IPS-NIHi7 (cell line): ENCODE results near the gene INSIG1.

Experiments used
- DNase-seq: peaks from one replicate; pipeline ENCODE4 v3.0.0; 2012; ENCODE audit warnings: mixed read lengths; ENCODE audit errors: extremely low spot score

INSIG1 gene

DNA sequence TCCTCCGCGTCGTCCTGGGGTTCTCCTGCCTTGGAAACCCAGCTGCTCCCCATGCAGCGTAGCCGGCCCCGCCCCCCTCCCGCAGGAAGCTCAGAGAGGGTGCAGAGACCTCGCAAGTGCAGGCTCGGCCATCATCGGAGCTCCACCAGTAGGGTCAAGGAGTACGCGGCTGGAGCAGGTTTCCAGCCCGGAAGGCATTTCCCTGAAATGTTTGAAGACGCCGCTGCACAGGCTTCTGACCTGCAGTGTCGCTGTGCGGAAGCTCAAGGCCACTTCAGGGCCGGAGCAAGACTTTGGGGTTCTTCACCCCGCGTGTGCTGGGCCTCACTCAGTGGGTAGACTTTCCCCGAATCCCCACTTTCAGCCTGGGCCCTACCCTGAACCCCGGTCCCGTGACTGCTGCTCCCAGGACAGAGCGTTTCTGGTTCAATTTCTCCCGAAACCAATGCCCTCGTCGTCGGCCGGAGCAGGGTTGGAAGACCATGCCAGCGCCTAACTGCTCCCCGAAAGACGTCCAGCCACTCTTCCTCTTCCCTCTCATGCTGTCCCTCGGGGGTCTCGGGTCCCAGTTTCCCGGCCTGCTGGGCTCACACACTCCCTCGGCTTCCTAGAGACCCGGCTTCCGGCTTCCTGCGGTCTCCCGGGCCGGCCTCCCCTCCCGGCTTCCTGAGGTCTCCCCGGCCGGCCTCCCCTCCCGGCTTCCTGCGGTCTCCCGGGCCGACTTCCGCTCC is 52.1 kb downstream of the INSIG1 start:
- peak; percentile 53 for DNase-seq

DNA sequence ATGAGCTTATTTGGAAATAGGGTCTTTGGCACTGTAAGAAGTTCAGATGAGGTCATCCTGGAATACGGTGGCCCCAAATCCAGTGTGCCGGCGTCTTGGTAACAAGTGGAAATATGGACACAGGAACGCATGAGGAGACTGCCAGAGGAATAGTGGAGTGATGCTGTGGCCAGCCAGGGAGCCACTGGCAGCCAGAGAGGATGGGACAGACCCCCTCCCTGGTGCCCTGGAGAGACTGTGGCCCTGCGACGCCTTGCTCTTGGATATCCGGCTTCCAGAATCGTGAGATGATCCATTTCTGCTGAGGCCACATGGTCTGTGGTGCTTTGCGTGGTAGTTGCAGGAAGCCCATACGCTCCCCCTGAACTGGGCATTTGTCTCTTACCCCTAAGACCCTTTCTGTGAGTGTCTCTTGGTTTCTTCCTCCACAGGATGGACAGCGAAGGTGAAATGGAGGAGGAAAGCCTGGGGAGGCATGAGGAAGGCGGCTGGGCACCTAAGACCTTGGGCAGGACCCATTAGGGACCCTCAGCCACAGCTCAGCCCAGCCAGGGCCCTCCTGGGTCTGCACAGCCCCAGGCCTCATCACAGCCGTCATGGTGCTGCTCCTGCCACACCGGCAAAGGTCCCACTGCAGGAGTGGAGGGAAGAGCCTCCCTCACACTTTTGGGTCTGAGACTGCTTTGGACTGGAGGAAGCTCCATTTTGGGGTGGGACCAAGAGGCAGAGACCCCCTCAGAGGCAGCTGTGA is 53.6 kb downstream of the INSIG1 start:
- no peak for DNase-seq

DNA sequence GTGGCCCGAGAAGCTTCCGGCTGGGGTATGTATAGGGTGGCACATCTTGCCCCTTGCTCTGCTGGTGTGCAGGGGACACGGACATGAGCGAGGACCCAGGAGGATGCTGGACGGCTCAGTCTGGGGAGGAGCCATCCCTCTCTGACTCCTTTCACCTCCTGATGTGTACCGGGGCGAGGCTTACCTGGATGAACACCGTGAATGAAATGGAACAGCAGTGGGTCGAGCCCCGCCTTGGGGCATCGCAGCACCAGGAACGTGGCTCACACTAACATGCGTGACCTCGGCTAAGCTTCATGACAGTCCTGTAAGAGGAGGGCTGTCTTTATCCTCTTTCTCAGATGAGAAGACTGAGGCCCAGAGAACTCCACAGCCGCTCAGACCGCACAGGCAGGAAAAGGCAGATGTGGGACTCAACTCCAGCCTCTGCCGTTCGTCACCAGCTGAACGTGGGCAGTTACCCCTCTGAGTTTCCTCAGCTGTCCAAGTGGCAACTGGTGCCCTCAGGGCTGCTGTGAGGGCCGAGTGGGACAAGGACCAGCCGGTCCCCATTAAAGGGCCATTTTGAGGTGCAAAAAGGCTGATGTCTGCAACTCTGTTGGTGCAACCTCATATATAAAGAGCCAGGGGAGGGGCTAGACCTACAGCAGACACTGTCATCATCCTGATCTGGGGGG is 54.5 kb downstream of the INSIG1 start:
- no peak for DNase-seq

DNA sequence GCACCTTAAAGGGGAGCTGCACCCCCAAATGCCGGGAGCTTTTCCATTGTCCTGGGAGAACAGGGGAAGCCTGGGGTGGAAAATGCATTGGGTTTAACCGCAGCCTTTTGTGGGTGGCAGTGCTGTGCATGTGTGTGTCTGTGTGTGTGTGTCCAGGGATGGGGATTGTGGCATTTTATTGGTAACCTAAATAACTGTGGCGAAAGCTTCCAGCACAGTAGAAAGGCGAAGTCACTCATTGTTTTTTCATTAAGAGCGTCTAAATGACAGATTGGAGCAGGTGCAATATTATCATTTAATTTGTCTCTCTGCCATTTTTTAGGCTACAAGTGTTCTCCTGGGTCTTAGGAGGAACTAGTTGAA is 55.1 kb downstream of the INSIG1 start:
- no peak for DNase-seq

DNA sequence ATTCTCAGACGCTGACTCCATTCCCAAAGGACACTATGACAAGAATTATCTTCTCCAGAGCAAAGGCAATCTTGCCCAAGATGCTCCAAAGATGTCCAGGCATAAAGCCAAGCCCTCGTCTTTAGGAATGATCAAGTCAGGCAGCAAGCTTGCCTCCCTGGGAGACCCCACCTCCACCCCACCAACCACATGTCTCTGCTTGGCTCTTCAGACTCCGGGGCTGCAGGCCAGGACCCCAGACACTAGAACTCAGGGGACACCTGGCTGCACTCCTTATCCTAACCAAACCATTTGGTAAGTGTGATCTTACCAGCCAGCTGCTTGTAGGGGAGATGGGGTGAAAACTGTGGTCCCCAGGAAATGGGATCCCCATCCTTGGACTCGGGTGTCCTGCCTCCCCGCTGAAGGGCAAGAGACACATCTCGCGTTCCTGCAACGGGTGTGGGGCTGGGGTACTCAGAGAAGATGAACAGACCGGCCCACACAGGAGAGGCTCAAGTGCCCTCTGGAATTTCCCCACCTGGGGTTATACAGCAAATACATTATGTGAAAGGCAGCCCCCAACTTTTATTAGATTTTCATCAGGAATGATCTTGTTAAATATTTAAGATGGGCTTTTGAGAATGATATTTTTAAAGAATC is 55.7 kb downstream of the INSIG1 start:
- no peak for DNase-seq

DNA sequence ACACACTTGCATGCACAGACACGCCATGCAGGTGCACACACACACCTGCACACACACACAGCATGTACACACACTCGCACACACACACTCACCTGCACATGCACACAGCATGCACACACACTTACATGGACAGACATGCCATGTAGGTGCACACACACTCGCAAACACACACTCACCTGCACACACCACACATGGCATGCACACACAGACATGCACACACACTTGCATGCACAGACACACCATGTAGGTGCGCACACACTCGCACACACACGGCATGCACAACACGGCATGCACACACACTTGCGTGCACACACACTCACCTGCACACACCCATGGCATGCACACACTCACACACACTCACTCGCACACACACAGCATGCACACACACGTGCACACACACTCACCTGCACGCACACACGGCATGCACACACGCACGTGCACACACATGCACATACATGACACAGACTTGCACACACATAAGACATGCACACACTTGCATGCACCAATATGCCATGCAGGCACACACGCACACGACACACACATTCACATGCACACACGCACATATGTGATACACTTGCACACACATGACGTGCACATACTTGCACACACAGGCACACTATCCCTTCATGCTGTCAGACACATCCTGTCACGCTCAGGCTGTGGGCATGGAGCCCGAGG is 56.8 kb downstream of the INSIG1 start:
- no peak for DNase-seq

DNA sequence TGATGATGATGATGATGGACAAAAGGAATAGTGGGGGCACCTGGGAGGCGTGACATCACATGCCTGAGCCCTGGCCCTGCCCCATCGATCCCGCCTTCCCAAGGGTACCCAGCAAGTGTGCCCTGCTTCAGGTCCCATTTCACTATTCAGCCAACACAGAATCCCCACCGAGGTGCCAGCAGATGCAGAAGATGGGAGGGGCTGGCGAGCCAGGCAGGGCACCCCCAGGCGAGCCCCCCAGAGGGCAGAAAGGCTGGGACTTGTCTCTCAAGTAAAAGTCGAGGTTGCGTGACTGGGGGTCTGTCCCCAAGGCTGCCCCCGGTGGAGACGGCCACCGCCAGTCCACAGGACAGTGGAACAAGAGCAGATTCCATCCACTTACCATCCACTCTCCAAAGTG is 57.5 kb downstream of the INSIG1 start:
- no peak for DNase-seq

DNA sequence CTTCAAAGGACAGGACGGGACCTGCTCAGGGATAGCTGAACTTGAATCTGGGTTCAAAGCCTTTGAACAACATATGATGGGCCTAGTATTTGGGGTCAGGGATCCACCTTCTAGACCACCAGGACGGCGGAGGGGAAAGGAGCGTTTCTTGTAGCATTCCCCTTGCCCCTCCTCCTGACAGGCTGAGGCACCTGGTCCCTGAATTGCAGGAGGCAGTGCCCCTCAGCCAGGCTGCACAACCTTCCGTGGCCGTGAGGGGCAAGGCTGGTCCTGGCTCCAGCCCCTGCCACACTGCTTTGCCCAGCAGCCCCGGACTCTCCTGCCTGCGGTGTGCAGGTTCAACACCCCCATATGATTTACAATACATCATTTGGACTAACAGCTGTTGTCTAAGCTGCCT is 58.1 kb downstream of the INSIG1 start:
- DNase-seq, result no peak

DNA sequence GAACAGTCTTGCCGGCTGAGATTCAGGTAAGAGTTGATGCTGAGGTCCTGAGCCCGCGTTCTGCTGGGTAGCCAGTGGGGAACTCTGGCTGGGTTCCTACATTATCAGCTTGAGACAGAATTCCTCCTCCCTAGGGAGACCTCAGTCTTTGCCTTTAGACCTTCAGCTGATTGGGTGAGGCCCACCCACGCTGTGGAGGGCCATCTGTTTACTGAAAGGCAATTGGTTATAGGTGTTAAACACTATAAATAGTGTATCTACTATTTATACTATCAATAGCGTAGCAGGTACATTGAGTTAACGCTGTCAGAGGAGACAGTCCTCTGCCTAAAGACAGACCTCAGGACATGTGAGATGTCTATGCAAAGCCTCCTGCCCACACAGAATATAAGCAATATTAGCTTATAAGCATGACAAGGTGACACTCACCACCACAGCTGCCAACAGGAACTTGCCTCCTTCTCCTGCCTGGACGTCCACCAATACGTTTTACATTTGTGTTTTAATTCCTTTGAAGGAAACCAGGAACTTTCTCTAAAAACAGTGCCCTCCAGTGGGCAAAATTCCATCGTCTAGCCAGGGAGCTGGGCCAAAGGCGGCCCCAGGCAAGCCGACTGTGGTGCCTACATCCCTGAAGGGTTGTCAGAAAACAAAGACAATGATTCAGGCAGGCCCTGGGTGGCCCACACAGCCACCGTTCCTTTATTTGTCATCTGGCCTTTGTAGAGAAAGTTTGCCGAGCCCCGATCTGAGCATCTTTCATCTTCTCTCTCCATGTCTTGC is 58.8 kb downstream of the INSIG1 start:
- peak; percentile 67 for DNase-seq

DNA sequence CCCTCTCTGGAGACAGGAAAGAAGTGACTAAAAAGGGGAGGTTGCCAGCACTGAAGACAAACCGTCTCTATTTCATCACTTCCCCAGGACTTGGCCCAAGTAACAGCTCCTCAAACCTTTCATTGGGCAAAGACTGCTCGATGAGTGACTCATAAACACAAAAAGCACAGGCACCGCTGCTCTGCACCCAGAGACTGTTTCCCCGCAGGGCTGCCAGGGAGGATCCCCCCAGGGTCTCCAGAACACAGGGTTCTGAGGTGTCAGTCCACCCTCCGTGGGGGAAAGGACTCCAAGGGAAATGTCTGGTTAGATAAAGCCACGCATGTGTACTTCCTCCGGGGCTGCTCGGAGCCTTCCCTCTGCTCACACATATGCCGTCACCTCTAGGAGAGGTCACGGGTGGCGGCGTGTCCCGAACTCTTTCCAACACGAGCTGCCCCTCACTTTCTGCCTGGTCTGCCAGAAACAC is 59.9 kb downstream of the INSIG1 start:
- no peak for DNase-seq

DNA sequence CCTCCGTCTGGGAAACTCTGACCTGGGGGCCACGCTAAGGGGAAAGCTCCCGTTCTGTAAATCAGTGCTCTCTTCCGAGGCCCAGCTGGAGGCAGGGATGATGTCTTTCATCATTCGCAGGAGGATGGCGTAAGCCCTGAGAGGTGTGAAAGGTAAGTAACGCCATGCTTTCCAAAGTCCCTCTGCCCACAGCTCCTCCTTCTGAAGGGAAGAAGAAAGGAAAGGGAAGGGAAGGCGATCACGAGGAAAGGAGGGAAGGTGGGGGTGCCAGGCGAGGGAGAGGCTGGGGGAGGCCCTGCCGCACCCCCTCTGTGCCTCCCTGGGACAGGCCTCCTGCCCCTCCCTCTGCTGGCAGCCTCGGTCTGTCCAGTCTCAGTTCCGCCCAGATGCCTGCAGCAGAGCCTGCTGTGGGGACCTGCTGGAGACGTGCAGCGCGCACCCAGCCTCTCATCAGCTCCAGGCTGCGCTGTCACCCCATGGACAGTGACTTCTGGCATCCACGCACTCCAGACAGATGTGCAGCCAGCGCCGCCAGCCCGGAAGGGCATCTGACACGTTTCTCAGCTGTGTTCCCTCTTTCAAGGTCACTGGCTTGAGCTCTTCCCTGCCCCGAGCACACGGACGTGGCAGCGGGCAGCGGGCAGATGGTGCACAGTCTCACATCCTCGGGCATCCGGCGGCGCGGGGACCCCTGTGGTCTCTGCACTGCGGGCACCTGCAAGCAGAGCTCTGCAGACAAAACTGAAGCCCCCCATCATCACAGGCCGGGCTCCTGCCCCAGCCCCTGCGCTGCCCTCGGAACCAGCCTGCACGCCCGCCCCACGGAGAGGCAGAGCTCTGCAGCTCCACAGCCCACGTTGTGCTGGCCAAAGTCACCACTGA is 60.6 kb downstream of the INSIG1 start:
- DNase-seq, result no peak

DNA sequence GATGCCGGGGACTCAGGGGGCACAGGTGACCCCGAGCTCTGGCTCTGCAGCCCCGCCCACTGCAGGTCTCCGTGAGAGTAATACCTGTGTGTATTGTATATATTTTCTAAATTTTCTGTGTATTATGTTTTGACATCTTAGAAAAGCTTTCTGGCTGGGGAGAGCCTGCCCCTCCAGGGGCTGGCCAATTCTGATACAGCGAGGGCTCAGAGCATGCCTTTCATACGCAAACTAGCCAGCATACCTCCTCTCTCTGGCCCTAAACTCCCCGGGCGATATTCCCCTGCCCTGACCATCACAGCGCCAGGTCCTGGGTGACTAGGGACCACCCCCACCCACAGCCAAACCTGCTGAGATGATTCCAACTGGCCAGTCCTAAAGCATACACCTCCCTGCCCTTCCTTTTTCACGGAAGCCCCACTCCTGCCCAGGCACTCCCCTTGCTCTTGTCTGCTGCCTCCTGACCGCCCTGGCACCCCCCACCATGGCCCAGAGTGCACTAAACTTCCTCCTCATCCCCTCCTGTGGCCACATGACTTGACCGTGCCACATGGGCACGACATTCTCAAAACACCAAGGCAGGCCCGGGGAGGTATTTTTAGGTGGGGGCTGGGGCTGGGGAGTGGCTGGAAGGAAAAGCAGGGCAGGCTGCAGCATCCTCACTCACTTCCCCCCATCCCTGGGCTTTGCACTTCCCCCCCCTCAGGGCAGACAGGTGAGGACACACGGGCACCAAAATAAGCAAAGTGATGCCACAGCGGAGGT is 61.5 kb downstream of the INSIG1 start:
- DNase-seq, result no peak
